NCI-H460 (cell line): ENCODE measurements around the gene CPNE5. TPM values are rescaled to one million over a fixed set of nuclear protein-coding genes. Genes with fewer than 3 reads are reported as not detected.
A peak's percentile ranks its signal among the peaks of the same experiment; 100 is the strongest.
"Not testable (repeated sequence)": the region's sequence is repeated elsewhere in the genome, so short reads cannot be mapped to it uniquely, and the experiment has no call there.

Source experiments
- DNase-seq: peaks from one replicate; pipeline ENCODE4 v3.0.0-alpha.2; 2016; ENCODE audit warnings: low read depth; ENCODE audit errors: extremely low read depth
- total RNA-seq: library from RNA; depleted of rRNA; stranded (reverse); fragments of >200 nt; shearing (Covaris generic); gene quantifications from 2 replicates; pipeline ENCODE4 v1.2.3, GENCODE V29; 2014

CPNE5 gene
- total RNA-seq, 1 experiment from 2014 or later, result 0.07 TPM

DNA sequence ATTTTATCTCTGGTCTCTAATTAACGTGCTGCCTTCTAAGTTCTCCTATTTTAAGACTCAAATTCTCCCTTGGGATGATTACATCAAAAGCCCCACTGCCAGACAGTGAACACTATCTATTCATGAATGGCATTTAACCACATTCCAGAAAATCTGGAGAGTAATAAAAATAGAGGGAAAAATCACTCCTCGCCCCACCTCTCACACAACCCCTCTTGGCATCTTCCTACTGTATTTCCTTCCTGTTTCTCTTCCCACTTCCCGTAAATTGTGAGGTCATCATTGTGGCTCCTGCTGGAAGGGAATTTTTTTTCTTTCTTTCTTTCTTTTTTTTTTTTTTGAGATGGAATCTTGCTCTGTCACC lies 110.1 kb downstream of the CPNE5 start:
- no peak for DNase-seq

DNA sequence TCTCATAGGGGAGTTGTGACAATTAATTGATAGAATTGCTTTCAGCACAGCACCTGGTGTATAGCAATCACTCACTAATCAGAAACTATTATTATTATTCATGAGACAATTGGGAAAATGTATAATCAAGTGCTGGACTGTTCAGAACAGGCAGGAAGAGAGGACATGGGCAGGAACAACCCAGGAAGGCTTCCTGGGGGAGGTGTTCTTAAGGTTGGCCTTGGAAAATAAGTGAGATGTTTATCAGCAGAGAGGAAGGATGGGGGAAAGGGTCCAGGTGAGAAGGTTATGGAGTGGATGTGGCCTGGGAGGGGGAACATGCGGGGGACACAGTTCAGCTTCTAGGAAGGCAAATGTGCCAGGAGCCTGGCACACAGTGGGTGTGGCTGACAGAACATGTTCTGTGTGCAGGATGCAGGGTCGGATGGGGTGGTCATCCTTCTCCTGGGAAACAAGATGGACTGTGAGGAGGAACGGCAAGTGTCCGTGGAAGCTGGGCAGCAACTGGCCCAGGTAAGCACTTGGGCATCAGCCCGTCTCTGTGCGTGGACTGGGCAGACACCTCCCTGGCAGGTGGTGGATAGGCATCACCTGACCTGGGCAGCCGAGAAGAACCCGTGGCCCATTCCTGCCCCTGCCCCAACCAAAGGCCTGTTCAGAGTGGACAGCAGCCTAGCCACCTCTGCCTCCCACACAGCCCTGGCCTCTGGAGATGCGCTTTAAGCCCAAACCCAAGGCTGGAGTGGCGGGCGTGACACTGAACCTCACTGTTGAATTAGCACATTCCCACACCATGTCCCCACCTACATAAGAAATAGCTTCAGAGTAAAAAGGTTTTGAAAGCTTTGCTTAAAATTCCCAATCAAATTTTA lies 110.7 kb downstream of the CPNE5 start:
- DNase-seq, result no peak

DNA sequence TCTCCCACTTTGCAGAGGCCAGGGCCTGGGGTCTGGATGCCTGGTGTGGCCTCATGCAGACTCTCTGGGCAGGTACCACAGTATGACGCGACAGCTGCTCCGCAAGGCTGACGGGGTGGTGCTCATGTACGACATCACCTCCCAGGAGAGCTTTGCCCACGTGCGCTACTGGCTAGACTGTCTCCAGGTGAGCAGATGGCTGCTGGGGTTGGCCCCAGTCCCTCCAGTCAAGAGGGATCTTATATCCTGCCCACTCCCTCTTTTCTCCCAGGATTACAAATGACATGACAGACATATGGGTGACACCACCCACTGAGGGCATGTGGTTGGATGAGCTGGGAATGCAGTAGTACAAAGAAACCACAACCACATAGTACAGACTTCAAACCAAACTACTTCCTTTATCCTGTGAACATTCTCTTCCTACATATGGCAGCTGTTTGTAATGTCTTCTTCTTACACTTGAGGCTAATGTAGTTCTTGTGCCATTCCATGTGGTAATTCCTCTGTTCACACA lies 111.7 kb downstream of the CPNE5 start:
- no peak for DNase-seq

DNA sequence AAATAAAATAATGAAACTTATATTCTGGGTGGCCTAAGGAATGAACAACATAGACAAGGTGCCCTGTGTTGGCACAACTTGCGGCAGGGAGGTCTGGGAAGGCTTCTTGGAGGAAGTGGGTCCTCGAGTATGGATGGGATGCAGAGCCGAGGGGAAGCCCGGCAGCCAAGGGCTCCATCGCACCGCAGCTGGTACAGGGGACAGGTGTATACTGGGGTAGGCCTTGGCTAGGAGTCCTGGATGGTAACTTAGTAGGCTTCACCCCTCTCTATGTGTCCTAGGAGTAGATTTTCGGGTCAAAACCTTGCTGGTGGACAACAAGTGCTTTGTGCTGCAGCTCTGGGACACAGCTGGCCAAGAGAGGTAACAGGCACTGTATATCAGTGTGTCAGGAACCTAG lies 113.7 kb downstream of the CPNE5 start:
- DNase-seq, result no peak

DNA sequence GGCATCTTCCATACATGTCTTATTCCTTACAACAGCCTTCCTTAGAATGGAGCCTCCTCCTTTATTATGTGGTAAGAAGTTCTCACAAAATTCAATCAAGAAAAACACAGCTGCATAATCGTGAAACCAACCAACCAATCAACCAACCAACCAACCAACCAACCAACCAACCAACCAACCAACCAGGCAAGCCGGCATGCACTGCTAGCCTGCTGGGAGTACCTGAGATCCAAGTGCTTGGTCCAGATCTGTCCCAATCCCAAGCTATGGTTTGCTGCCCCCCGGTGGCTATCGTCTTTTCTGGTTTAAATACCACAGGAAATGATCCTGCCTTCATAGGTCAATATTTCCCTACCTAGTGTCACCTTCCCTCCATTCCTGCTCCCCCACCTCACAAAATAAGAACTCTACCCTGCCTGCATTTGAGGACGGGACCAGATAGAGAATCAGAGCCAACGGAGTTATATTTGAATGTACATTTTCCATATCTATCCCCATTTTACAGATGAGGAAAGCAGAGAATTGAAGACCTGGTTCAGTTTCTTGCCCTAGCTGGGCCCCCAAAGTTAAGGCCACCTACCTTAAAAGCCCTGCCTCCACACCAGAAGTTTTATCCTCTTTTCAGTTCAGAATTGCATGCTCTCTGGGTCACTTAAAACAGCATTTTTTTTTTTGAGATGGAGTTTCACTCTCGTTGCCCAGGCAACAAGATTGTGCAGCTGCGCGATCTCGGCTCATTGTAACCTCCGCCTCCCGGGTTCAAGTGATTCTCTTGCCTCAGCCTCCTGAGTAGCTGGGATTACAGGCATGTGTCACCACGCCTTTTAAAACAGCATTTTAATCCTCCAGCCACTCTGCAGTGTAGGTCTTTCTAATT lies 114.5 kb downstream of the CPNE5 start:
- DNase-seq, result peak; percentile 60

DNA sequence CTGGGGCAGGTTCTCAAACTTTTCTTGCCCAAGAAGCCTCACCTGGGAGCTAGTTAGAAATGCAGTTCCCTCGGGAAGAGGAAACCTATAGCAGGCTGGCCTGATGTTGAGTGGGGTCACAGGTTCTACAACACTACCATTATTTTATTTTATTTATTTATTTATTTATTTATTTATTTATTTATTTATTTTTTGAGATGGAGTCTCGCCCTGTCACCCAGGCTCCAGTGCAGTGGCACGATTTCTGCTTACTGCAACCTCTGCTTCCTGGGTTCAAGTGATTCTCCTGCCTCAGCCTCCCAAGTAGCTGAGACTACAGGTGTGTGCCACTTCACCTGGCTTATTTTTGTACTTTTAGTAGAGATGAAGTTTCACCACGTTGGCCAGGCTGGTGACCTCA lies 115.3 kb downstream of the CPNE5 start:
- DNase-seq, result not testable (repeated sequence)

DNA sequence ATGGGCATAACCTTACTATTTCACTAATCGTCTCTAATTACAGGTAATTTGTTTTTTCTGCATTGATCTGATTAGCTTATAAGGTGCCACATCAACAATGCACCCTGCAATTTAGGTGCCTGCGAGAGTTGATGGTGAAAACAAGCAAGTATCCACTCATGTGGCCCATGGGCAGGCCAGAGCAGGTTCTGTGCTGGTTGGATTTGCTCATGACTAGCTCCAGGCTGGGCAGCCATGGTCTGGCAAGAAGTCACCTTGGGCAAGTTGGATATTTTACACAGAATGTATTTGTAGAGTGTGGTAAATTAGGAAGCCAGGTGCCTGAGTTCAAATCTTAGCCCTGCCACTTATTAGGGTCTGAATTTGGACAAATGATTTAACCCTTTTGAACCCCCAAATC lies 116.4 kb downstream of the CPNE5 start:
- DNase-seq, result no peak

DNA sequence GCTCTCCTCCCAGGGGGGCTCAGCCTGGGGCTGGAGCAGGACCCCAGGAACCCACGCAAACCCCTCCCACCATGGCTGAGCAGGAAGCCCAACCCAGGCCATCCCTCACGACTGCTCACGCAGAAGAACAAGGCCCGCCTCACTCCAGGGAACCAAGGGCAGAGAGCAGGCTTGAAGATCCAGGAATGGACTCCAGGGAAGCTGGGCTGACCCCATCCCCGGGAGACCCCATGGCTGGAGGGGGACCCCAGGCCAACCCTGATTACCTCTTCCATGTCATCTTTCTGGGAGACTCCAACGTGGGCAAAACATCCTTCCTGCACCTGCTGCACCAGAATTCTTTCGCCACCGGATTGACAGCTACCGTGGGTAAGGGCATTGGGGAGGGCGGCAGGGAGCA lies 116.9 kb downstream of the CPNE5 start:
- DNase-seq, result no peak

DNA sequence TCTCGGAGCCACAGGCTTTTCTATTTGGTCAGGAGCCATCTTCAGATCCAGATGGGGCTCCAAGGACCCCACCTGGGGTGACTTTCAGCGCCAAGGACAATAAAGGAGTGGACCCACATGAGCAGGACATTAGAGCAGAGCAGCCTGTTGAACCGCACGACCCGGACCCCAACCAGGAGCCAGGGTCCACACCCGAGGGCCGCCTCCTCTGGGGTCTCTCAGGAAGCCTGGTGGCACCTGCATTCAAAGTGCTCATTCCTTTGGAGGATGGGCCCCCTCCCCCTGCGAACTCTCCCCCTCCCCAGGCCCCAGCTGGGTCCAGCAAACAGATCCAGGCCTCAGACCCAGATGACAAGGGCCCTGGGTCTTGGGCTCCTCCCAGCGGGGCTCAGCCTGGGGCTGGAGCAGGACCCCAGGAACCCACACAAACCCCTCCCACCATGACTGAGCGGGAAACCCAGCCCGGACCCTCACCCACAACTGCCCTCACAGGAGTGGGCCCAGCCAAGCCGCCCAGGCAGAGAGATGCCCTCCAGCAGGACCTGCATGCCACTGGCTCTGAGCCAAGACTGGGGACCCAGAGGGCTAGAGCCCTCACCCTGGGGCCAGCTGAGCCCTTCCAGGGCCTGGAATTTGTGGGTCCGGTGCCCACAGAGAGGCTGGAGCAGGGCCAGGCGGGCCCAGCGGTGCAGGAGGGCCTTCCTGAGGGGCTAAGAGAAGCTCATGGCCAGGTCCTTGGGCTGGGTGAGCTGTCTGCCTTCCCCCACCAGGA lies 117.7 kb downstream of the CPNE5 start:
- no peak for DNase-seq

DNA sequence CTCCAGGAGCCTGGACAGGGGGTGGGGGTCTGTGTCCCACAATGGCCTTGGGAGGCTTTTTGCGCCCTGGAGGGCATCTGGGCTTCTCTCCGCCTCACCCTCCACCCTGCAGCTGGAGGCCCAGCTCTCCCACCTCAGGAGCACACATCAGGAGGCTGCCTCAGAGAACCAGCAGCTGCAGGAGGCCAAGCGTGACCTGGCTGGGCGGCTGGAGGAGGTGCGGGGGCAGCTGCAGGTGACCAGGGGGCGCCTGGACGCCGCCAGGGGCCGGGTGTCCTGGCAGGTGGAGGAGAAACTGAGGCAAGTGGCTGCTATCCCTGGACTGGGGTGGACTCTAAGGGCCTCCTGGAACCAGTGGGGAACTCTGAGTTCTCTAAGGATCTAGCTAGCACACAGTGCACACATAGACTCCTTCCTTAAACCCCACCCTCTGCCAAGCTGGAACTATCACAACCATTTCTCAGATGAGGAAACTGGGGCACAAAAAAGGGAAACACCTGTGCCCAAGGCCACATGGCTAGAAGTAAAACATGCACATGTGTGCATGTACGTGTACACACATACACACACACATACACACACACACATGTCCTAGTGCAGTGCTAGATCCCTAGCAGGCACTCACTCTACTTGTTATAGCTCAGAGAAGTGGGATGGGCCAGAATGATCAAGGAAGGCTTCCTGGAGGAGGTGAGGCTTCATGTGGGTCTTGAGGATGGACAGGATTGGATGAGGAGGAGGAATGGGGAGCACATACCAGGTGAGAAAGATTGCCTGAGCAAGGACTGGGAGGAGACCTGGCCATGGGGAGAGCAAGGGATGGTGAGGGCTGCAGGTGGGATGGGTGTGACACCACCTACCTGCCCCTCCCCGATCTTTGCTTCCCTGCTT lies 118.7 kb downstream of the CPNE5 start:
- no peak for DNase-seq

DNA sequence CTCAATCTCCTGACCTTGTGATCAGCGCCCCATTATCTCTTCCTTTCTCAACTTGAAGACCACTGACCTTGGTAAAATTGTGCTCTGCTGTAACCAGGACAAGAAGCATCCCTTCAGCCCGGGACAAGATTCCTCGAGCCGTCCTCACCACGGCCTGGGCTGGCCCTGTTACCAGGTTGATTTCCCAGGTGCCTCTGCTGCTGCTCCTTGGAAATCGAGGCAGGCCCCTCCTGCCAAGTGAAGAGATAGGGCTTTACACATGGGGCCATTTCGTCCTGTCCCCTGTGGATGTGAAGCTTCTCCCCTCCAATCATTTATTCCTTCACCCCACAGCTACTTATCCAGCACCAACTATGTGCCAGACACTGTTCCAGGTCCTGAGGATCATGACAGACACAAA lies 120.1 kb downstream of the CPNE5 start:
- no peak for DNase-seq

DNA sequence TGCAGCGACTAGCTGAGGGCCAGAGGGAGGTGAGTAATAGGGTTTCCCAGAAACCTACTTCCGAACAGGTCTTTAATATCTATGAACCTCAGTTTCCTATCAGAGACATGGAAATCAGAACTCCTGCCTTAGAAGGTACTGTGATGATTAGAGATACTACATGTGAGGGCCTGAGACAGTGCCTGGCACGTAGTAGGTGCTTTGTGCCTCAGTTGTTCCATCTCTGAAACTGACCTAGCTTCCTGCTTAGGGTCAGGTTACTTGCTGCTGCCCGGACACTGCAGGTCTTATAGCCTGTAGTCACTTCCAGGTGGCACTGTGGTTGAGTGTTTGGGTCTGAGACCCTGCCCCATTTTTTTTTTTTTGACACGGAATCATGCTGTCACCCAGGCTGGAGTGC lies 120.7 kb downstream of the CPNE5 start:
- no peak for DNase-seq

DNA sequence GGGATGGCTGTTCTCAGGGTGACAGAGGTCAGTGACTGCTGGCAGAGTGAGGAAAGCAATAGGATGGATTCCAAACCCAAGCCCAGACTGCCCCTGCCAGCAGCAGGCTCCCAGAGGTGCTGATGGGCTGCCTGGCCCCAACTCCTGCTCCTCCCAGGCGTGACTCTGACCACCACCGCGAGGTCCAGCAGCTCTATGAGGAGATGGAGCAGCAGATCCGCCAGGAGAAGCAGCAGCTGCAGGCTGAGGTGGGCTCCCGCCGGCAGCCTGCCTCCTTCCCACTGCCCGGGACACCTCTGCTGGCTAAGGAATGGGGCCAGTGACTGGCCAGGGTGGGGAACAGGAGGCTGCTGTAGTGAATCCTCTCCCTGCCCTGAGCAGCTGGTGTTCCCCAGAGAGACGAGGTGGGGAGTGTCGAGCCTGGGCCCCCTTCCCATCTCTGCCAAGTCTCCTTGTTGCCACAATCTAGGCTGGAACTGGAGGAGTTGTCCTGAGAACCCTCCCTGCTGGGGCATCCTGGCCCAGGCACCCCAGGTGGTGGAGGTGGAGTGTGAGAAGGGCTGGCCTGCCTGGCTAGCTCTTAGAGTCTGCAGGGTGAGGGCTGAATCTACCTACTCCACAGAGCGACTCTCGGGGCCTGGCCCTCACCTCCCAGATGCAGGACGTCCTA lies 121.2 kb downstream of the CPNE5 start:
- no peak for DNase-seq

DNA sequence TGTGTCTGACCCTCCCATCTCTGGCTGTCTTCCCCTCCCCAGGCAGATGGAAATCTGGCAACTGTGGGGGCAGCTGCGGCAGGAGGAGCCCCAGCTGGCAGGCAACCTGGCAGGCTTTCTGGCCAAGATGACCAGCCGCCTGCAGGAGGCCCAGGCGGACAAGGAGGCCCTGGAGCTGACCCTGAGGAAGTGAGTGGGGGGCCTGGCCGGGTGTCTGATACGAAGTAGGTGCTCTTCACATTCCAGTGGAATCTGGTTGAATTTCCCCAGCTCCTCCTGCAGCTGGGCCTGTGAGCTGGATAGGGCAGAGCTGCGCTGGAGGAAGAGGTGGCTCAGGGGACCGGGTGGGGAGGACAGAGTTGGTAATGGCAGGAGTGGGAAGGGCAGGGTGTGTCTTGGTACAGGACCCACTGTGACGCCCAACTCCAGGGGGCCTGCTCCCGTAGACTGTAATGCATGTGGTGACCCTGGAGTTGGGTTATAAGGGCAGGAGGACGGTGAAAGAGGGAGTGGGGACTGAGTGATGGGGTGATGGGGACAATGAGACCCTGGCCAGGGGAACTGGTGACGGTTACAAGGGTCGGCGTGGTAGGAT lies 121.9 kb downstream of the CPNE5 start:
- DNase-seq, result no peak

DNA sequence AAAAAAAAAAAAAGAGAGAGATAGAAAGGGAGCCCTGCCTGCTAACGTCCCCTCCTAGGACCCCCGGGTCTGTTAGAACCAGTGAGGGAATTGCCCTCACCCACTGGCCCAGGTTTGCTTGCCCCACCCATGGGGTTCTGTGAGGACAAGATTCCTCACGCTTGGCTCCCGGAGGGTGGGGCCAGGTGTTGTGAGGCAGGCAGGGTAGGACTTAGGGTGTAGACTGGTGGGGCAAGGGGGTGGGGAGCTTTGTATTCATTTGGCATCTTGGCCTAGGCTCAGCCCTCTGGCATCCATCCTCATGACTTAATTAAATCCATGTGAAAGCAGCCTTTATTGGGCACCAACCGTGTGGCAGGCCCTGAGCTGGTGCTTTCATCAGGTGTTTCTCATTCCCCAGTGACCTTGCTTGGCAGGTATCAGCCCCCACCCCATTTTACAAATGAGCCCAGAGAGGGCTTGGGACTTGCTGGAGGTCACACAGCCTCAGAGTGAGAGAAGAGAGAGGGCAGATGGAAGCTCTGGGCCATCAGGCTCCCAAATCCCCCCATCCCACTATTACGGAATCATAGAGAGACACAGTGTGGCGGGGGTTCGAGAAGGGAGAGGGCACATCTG lies 122.7 kb downstream of the CPNE5 start:
- no peak for DNase-seq

DNA sequence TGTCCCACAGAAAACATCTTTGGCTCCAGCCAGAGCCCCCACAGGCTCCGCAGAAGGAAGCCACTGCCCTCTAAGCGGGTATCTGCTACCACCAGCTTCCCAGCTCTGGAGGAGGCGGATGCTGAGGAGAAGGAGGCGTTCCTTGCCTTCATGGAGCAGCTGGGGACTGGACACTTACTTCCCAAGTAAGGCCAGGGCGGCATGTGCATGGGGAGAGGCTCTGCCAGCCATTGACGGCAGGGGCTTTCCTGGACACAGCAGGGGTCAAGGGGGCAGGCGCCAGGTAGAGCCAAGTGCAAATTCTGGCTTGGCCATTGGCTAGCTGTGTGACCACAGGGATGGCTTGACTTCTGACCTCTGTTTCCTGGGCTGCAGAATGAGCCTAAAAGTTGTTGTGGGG lies 123.8 kb downstream of the CPNE5 start:
- no peak for DNase-seq

DNA sequence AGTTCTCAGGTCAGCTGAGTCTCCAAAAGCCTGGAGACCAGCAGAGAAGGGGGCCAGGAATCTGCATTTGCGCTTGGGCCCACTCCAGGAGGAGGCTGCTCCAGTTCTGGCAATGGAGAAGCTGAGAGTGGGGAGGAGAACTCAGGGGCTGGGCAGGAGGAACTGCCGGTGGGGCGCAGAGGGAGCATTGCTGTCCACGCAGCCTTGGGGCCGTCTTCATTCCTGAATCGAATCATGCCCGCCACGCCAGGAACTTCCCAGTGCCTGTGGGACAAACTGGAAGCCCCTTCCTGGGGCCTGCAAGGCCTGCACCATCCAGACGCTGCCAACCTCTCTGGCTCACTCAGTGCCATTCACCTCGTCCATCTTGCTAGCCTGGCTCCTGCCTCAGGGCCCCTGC lies 124.7 kb downstream of the CPNE5 start:
- no peak for DNase-seq

DNA sequence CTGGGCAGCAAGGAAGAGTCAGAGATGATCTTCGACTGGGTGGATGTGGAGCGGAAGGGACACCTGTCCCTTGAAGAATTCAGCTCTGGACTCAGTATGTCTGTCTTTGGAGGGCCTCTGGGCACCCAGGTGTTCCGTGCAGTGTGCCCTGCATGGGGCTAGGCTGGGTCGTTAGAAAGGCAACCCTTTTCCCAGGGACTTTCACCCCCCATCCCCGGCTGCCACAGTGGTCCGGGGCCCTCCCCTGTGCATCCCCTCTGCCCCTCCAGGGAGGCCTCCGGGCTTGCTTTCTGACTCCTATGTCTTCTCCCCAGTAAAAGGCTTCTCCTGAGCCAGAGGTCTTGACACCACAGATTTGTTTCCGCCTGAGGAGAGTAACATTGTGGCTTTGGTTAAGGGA lies 125.4 kb downstream of the CPNE5 start:
- DNase-seq, result no peak

DNA sequence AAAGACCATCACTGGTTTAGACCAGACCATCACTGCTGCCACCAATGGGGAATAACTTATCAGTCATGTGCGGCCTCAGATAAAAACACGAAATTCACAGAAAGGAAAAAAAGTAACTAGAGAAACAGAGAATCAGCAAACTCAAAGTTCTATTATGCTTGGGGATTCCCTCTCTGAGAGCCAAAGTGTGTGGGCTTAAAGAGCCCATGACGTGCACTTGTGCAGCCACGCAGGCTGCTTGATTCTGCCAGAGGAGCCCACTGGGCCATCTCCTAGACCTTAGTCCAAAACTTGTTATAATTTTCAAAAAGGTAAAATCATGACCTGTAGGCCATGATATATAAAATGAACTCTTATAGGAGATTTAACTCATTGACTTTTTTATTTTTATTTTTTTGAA lies 126.4 kb downstream of the CPNE5 start:
- no peak for DNase-seq
